Erythroblast (primary cell): ENCODE measurements around the gene ARAP1.

Experiments
- GATA1 ChIP-seq: IDR thresholded peaks from 2 replicates; pipeline ENCODE4 v1.6.1; 2011; ENCODE audit warnings: low read depth, mild to moderate bottlenecking, control low read depth, low read length, moderate library complexity
- POLR2A ChIP-seq: IDR thresholded peaks from 2 replicates; pipeline ENCODE4 v1.6.1; 2011; ENCODE audit warnings: mild to moderate bottlenecking, low read length

- TF ChIP-seq POLR2A (no peak), GATA1 (no peak)
Measured at GRCh38 chr11:72649215-72649976, 102.8 kb downstream of the ARAP1 start.
